DOHH2 (cell line): Measurements from ENCODE around the gene OR2T6.
"Not testable (repeated sequence)": the region's sequence is repeated elsewhere in the genome, so short reads cannot be mapped to it uniquely, and the experiment has no call there.

Experiments
- CTCF ChIP-seq: fragments of 200-600 bp; sonication (generic); IDR thresholded peaks from one replicate; pipeline ENCODE4 v1.5.1; 2014; ENCODE audit warnings: antibody characterized with exemption, mild to moderate bottlenecking, low read depth, low read length; ENCODE audit not compliant: poor library complexity, severe bottlenecking
- EZH2phosphoT487 ChIP-seq: fragments of 200-600 bp; sonication (generic); IDR thresholded peaks from 2 replicates; pipeline ENCODE4 v1.6.1; 2017; ENCODE audit warnings: borderline replicate concordance, mild to moderate bottlenecking, antibody characterized with exemption, low read length, moderate library complexity, mixed read lengths

DNA sequence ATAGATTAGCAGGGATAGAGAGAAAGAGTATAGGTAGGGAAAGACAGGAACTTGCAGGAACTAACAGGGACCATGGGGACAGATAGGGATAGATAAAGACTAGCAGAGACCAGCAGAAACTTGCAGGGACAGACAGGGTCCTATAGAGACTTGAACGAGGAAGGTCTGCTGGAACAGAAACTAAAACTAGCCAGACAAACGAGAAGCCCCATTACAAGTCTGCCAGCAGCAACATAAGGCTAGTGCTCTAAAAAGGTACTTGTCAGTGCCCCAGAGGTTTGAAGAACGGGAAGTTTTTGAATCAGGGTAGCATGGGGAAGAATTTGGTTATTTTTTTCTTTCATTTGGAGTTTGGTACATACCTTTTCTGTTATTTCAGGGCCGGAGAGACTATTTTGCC is 56.7 kb downstream of the OR2T6 start:
- TF ChIP-seq CTCF, EZH2phosphoT487: not testable (repeated sequence)
